Effector CD4-positive, alpha-beta T cell (primary cell): Measurements from ENCODE around the gene INPP4A.

Experiments used
- DNase-seq: peaks from one replicate; pipeline ENCODE4 v3.0.0-alpha.2; 2020

Gene INPP4A

DNA sequence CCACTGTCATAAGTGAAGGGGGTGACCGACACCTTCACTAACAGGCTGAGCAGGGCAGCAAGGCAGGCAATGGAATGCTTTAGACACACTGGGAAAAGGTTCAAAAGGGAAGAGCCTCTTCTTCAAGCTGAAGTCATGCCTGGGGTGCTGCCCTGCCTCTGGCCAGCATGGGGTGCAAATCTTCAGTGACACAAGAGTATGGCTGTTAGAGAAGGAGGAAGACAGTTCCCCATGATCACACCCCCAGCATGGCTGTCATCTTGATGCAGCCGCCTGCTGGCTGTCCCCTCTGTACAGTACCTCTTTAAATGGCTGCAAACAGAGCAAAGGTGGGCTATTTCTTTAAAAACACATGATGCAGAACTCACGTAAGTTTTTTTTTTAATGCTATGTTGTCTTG, 71.9 kb downstream of the INPP4A start:
- no peak for DNase-seq

DNA sequence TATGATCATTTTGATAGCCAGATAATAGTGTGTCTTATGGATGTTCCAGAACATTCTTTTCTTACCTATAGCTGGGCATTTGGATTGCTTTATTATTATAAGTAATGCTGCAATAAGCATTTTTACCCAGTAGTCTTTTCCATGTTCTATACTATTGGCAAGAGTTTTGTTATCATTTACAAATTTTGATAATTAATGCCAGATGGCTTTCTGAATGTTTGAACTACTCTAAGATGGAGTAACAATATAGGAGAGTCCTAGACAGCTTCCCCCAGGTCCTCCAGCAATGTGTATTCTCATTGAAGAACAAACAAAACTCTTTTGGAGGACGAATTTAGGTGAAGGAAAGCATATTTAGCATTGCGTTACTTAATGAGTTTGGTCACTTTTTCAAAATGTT, 73.0 kb downstream of the INPP4A start:
- DNase-seq = no peak

DNA sequence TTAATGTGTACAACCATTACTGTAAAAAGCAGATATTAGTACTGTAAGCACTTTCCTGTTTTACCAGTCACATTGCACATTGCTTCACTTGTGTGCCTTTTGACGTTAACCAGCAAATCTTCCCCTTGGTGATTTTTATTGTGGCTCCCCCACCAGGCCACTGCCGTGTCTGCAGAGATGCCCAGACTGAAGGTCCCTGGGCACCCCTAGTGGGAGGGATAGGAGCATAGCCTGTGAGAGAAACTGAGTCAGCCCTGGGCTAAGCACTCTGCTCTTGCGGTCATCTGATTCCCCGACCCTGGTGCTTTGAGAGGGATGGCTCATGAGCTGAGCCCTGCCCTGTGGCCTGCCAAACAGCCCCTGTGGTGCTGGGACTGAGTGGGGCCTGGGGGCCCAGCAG, 73.4 kb downstream of the INPP4A start:
- DNase-seq = peak; percentile 45

DNA sequence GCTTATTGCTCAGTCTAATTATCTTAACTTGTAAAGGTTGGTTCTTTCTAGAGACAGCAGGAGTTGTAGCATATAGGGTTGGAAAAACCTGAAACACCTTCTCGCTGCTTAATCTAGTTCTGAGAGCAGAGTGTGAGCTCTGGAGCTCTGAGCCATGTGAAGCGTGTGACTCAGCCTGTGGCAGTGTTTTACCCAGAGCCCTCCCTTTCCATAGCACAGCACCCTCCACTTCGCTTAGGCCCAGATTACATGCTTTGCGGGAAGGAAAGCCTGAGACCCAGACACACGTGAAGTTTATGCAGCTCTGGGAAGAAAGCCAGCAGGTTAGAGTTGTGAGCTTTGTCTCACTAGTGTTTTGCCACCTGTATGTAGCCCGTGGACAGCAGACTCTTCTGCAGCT, 74.5 kb downstream of the INPP4A start:
- no peak for DNase-seq

DNA sequence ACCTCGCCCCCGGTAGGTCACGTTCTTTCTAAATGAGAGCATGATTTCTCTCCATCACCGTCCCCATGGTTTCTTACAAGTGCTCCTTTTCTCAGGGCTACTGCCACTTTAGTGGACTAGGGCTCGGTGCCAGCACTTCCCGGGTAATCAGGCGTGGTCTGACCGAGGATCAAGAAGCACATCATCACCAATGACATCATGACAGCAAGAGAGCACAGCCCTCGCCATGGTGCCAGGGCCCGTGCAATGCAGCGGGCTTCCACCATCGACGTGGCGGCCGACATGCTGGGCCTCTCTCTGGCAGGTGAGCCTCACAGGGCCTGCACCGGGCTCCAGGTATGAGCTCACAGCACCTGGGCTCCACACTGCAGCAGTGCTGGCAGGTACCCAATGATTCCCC, 75.2 kb downstream of the INPP4A start:
- DNase-seq = no peak

DNA sequence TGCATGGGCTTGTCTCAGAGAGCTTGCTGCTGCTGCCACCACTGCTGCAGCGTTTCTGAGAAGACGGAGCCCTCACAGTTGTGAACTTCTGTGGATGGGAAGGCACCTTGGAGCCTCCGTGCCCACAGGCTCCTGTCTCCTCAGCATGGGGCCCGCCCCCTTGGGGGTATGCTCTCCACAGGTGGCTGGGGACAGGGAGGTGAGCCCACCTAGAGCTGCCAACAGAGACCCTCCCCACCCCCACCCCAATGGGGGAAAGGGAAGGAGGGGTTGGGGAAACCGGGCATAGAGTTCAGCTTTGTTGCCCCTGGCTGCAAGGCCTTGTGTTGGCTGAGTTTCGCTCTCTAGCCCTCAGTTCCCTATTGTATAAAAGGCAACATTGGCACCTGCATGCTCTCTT, 76.1 kb downstream of the INPP4A start:
- DNase-seq = no peak

DNA sequence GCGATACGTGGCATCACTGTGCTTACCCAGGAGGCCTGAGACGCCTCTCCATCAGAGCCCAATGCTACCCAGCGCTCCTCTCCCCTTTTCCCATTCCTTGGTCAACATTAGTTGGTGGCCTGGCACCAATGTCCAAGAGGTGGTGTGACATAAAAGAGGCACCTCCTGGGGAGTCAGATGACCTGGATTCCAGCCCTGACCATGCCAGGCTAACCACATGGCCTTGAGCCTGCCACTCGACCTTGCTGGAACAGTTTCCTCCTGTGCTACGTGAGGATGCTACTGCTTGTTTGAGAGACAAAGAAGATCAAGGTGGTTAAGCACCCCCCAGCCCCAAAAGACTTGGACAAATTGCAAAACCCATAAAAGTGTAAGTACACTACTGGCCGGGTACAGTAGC, 76.6 kb downstream of the INPP4A start:
- DNase-seq = no peak

DNA sequence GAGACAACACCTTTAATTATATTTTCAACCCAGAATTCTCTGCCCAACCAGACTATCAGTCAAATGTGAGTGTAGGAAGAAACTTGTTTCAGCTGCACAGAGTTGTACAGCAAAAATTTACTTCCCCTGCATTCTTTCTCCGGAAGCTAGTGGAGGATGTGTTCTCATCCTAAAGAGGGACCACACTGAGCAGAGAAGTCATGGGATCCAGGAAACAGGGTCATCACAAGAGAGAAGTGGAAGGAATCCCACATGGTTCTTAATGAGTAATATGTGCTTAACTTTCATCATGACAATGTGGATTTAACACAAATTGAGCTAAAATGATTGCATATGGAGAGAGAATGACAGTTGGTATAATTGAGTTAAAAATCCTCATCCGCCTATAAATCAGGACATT, 78.2 kb downstream of the INPP4A start:
- DNase-seq = no peak

DNA sequence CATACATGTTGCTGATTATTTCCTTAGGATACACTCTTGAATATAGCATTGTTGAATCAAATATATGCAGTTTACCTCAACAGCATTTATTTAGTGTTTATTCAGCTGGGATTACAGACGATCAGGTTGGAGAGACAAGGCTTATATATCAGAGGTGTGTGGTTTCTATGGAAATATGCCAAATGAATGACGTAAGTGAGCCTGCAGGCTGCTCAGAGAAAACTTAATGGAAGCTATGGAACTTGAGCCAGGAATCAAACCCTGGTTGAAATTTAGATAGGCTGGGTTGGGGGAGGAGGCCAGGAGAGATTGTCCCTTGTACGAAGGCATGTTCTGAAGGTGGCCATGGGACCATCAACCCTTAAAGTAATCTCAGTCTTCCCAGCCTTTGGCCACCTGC, 79.5 kb downstream of the INPP4A start:
- DNase-seq = no peak

DNA sequence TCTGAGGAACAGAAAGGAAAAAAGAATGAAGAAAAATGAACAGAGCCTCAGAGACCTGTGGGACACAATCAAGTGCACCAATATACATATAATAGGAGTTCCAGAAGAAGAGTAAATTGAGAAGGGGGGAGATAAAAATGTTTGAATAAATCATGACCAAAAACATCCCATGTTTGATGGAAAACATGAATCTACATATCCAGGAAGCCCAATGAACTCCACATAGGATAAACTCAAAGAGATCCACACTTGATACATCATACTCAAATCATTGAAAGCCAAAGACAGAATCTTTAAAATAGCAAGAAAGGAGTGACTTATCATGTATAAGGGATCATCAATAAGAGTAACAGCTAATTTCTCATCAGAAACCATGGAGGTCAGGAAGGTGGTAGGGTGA, 83.7 kb downstream of the INPP4A start:
- no peak for DNase-seq

DNA sequence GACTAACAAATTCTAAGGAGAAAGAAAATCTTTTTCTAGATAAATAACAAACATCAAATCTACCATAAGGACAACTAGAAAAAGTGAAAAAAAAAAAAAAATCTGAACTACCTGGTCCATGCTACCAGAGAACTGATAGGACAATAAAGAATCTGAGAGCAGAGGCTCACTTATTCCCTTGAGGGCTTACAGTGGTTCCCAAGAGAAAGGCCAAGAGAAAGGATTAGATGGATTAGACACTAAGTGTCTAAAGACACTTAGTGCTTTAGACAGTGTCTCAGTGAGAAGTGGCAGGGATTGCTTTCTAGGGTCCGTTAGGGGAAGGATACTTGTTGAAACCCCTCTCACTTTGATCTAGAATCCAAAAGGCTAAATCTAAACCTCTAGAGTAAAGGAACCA, 85.5 kb downstream of the INPP4A start:
- no peak for DNase-seq

DNA sequence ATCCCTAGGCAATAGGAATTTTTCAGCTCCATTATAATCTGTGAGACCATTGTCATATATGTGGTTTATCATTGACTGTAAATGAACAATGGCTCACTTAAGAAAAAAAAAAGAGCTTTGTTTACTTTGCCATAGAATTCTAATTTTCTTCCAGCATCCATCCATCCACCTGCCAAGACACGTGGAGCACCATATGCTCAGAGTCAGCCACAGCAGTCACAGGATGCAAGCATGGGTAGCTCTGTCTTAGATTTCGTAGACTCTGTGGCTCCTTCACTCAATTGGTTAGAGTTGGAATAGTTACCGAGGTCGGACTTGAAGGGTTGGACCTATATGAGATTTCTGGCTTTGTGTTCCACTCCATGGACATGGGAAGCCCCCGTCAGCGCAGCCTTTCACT, 88.1 kb downstream of the INPP4A start:
- DNase-seq = no peak

DNA sequence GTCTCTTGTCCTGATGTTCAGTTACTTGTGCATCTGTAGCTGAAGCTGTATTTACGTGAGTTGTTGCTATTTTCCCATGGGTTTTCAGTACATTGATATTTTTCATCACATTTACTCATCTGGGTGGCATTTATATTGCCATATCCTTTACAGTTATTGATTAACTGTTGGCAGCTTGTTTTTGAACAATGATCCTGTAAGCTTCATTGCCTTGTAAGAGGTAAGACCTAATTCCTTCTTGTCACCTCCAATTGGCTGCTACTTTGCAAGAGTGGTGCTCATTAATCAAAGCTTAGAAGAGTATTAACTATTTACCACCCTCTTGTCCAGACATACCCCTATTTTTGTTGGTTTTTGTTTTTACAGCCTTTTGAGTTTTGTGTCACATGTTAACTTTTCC, 88.9 kb downstream of the INPP4A start:
- DNase-seq = no peak

DNA sequence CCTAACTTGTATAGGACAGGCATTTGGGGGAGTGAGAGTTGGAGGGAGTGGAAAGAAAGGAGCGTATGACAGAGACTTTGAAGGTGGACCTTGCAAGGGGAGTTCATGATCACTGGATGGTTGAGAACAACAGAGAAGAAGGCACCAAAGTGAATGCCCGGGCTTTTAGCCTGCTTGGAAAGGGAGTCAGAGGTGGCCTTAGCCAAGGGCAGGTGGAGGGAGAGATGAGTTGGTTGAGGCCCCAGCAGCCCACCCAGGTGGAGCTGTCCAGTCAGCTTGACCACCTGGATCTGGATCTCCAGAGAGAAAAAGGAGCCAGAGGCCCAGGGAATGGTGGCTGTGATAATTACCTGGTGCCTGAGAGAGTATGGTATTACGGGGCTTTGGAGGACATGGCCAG, 90.1 kb downstream of the INPP4A start:
- DNase-seq = no peak

DNA sequence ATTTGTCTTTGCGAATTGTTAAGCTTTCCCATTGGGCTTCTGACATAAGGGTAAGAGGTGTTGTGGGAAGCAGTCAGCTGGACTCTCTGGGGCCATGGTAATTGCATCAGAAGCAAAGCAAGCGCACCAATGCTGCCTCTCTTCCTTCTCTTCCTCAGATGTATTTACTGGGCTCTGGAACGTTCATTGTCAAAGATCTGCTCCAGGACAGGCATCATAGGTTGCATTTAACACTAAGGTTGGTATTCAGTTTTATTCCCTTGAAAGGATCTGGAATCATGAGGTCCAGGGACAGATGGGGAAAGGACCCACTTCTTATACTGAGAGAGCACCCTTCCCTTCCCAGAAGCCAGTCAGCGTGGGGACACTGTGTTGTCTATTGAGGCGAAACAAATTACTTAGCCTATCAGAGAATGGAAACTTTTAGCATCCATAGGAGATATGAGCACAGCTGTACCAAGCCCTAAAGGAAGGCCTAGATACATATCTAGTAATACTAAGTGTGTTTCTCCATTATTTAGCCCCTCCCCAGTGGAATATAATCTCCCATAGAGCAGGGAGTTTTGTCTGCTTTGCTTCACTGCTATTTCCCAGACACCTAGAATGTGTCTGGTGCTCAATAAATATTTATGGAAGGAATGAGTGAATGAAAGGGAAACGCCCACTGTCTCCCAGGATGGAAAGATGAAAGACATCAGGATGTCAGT, 91.5 kb downstream of the INPP4A start:
- DNase-seq = no peak

DNA sequence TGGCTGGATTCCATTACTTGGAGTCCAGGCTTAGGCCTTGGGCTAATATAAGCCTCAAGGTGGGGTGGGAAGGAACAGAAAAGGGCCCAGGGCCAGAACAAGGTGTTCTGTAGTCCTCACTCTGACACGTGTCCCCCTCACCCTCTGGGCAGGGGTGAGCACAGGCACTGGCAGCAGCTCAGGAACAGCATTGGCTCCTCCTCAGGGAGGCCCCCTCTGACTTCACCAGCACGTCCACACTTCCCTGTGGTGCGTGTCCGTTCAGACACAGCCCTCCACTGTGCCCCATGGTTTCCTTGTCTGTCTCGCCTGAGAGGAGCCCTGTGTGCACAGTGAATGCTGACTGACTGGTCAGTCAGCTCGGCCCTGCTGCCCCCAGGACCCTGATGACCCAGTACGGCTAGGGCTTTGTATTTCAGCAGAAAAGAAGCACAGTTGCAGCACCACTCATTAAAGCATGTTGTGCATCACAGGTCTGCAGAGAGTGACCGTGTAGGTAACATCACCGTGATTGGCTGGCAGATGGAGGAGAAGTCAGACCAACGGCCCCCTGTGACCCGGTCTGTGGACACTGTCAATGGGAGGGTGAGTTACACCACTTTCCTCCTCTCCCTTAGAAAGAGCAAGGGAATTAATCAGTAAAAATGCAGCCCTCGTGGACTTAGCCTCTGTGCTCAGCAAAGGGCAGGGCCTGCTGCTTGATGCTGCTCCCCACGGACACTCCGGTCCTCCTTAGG, 92.9 kb downstream of the INPP4A start:
- DNase-seq = no peak

DNA sequence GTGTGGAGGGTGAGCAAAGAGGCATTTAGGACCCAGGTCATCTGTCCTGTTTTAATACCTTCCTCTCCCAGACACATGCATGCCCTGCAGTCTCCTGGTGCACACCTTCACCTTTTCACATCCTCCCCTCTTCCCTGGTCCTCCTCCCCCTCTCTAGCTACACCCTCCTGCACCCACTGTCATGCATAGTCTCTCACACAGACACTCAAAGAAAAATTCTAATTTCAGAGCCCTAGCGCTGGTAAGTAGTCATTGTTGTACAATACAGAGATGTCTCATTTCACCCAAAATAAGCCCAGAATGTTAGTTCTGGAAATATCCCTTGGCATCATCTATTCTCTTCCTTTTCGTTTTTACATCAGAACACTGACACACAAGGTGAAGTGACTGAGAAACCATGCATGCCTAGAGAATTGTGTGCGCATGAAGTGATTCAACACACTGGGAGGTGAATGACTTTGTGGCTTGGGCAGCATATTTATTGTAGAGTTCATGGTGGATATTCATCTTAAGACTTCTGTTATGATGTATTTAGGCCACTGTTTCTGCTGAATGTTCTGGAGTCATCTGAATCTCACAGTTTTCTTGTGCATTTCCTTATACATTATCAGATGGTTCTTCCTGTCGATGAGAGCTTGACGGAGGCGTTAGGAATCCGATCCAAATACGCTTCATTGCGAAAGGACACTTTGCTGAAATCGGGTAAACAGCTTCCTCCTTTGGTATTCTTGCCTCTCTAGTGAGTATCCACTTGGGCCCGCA, 93.8 kb downstream of the INPP4A start:
- DNase-seq = no peak

DNA sequence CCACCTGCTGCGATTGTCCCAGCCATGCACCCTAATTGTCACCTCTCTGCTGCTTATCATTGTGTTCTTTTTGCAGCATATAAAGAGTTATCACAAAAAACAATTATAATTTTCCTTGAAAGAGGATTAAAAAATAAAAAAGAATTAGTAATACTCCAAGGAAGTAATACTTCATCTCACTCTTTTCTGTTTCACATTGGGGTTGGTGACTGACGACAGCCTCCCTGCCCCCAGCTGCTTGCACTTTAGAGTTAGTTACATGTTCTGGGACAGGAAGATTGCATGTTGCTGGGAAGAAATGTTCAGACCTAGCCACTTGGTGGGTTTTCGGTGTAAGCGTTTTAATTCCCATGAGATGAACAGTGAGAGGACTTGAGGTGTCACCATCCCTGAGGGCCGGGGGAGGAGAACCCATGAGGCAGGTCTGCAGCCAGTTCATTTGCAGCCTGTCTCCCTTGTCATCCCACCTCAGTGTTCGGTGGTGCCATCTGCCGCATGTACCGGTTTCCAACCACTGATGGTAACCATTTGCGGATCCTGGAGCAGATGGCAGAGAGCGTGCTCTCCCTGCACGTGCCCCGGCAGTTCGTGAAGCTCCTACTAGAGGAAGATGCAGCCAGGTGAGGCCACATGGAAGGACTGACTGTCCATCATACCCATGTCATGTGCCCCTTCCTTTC, 94.5 kb downstream of the INPP4A start:
- DNase-seq = no peak

DNA sequence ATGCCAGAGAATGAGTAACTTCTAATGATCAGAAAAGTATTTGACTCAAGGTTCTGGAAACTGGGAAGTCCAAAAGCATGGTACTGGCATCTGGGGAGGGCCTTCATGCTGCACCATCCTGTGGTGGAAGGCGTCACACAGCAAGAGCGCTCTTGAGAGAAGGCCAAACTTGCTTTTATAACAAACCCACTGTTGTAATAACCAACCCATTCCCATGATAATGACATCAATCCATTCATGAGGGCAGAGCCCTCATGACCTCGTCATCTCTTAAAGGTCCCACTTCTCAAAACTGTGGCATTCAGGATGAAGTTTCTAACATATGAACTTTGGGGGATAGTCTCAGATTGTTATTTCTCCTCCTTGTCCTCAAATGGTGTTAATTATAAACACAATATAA, 95.9 kb downstream of the INPP4A start:
- DNase-seq = no peak

DNA sequence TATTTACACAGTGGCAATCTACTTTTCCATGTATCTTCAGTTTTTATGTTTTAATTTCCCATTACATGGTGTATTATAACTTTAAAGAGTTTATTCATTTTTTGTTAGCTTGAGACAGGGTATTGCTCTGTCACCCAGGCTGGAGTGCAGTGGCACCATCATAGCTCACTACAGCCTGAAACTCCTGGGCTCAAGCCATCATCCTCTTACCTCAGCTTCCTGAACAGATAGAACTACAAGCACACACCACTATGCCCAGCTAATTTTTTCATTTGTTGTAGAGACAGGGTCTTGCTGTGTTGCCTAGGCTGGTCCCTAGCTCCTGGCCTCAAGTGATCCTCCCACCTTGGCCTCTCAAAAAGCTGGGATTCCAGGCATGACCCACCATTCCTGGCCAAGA, 96.8 kb downstream of the INPP4A start:
- no peak for DNase-seq

DNA sequence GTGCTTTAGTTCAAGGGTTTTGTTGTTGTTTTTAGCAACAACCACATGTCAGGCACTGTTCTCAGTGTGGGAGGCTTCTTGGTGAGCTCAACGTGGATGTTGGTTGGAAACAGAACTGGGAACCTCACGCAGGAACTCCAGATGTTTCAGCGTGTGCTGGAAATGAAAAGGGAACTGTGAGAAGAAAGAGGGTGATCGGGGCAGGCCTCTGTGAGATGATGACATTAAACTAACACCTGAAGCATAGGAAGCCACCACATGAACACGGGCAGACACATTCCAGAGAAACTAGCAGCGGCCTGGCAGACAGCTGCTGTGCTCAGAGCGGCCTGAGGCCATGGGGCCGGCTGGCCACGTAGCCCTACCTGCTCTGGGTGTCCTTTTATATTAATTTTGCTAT, 97.2 kb downstream of the INPP4A start:
- no peak for DNase-seq

DNA sequence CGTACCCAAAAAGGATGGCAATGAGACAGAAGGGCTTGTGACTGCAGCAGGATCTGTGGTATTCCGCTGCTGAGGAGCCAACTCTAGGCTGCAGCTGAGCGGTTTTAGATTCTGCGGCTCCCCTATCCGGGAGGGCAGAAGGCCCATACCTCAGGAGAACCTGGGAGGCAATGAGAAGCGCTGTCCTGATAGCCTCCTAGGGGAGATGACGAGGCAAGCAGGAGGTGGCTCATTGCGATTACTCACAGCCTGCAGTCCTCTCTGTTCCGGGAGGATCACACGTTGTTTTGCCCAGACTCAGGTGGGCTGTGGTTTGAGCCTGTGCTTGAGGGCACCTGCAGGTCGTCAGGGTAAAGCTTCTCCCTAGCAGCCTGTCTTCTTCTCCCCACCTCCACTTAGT, 98.6 kb downstream of the INPP4A start:
- no peak for DNase-seq

DNA sequence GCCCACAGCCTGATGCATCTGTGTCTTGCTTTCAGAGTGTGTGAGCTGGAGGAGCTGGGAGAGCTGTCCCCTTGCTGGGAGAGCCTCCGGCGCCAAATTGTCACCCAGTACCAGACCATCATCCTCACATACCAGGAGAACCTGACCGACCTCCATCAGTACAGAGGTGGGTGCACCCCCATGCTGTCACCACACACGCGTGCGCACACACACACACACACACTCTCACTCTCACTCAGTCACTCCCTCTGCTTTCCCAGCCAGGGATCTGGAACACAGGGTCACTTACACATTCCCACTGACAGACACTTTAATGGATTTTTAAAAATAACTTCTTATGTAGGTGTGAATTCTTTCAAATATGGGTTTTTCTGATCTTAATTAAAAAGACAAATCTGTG, 99.2 kb downstream of the INPP4A start:
- DNase-seq = no peak

DNA sequence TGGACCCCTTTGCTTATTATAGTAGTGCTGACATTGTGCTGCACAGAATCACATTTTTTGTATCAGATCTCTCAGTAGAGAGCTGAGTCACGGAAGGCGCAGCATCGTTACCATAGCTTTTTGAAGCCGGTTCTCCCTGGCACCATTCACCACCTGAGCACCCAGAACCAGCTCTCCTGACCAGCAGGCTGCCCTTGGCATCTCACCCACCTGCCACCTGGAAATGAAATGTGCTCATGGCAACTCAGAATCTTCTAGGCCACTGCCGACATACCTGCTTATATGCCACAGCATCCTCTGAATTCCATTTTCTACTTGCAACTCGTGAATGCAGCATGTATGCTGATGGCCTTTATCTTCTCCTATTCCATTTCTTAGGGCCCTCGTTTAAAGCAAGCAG, 100.9 kb downstream of the INPP4A start:
- DNase-seq = no peak
